NCI-H226 (cell line): Measurements from ENCODE around the gene CHID1.
A peak's percentile ranks its signal among the peaks of the same experiment; 100 is the strongest.

Source experiments
- DNase-seq: peaks from one replicate; pipeline ENCODE4 v3.0.0-alpha.2; 2015

Gene CHID1

GRCh38 chr11:831961-832528 lies 78.6 kb downstream of the CHID1 start:
- DNase-seq, result no peak

- no peak for DNase-seq
These were observed 79.3 kb downstream of the CHID1 start for GRCh38 chr11:831118-831864.

GRCh38 chr11:830295-831117 lies 80.1 kb downstream of the CHID1 start:
- no peak for DNase-seq

- DNase-seq, result no peak
These were observed 80.7 kb downstream of the CHID1 start for GRCh38 chr11:829847-830294.

GRCh38 chr11:829176-829846 lies 81.3 kb downstream of the CHID1 start:
- no peak for DNase-seq

- no peak for DNase-seq
These were observed 82.0 kb downstream of the CHID1 start for GRCh38 chr11:828506-829175.

GRCh38 chr11:827897-828192 lies 82.8 kb downstream of the CHID1 start, which contains the start of gene CRACR2B:
CRACR2B (plus strand) TSS chr11:827919; CDS start chr11:828608, 689 bp downstream.
- DNase-seq, result no peak

- no peak for DNase-seq
These were observed 83.3 kb downstream of the CHID1 start for GRCh38 chr11:827146-827896.

GRCh38 chr11:826836-827145 lies 83.8 kb downstream of the CHID1 start:
- no peak for DNase-seq

GRCh38 chr11:826227-826621 lies 84.4 kb downstream of the CHID1 start:
- no peak for DNase-seq

- no peak for DNase-seq
These were observed 85.0 kb downstream of the CHID1 start for GRCh38 chr11:825366-826226.

GRCh38 chr11:824942-825341 lies 85.7 kb downstream of the CHID1 start:
- DNase-seq, result no peak

- no peak for DNase-seq
These were observed 86.2 kb downstream of the CHID1 start for GRCh38 chr11:824292-824880.

- no peak for DNase-seq
These were observed 86.9 kb downstream of the CHID1 start for GRCh38 chr11:823441-824291.

GRCh38 chr11:821512-822371 lies 88.9 kb downstream of the CHID1 start:
- DNase-seq, result no peak

- peak; percentile 55 for DNase-seq
These were observed 89.7 kb downstream of the CHID1 start for GRCh38 chr11:820655-821511.

- DNase-seq, result peak; percentile 81
These were observed 90.5 kb downstream of the CHID1 start for GRCh38 chr11:819943-820649.
